ENCODE data around the gene SEMA5A. TPM values are rescaled to one million over a fixed set of nuclear protein-coding genes. Genes with fewer than 3 reads are reported as not detected.

Gene SEMA5A
- total and polyA plus RNA-seq, 2 of the 8 experiments (the other 6 are each of a cell fraction or from before 2014, with no cell fraction given): 5.3 to 8.9 TPM

DNA sequence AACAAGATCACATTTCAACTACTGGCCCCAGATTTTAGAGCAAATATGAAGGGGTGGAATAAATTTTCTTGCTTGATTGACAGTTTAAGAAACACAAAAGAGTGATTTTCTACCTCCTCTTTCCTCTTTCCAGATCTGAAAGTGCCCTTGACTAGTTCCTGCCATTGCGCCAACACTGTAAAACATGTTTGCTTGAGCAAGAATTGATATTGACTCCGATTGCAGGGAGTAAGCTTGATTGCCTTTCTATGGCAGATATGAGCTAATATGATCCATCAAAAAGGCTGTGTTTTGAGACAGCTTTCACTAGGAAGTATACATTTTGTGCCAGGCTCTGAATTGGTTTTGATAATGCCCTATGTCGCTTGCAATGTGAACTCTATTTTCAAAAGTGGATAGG lies 508.8 kb downstream of the SEMA5A start:
- no peaks in the 10 kb centered on the region for H3K79me1 ChIP-seq (ENCODE audit: low read depth, low read length)
- no peaks in the 10 kb centered on the region for H3K23me2 ChIP-seq (ENCODE audit: low read depth, low read length)
- WGBS, 2 experiments (ENCODE audit: extremely low coverage in 1 of 2, insufficient coverage in 1 of 2, insufficient read length in 1 of 2, insufficient replicate concordance in 2 of 2, low coverage in 1 of 2, low lambda C conversion rate in 2 of 2, missing lambda C conversion rate in 1 of 2): 88% methylated on average over 3 of the region's 3 CpGs; no CpG with 5 or more reads in 1 of the 2 experiments
- peaks cover 0 to 7% (median 0%) of the 10 kb centered on the region in 4 experiments; a peak in 3 of 7 replicates for H3K4me1 ChIP-seq (replicated peaks in 1 of 4; ENCODE audit: control insufficient read depth in 3 of 4, insufficient read depth in 4 of 4, low read length in 3 of 4)
- no peak overlapping the region for H2BK12ac ChIP-seq (ENCODE audit: low read depth, low read length)
- no peak overlapping the region for H3K4me3 ChIP-seq (ENCODE audit: extremely low read depth in 1 of 4, insufficient read depth in 2 of 4, low read depth in 3 of 4, low read length in 4 of 4)
- no peak overlapping the region for H3K27ac ChIP-seq (ENCODE audit: low read depth, low read length)
- H3K14ac ChIP-seq (ENCODE audit: insufficient read length): no peak overlapping the region
- H3K9me3 ChIP-seq (ENCODE audit: insufficient read depth in 2 of 2, low read depth in 1 of 2, low read length in 1 of 2): no peaks in the 10 kb centered on the region
- no peak overlapping the region for H4K91ac ChIP-seq (replicated peaks; ENCODE audit: insufficient read length, low read length)
- no peak overlapping the region for H3K56ac ChIP-seq (replicated peaks; ENCODE audit: insufficient read length, low read depth, low read length)
- H4K8ac ChIP-seq (ENCODE audit: extremely low read depth, insufficient read depth, low read length): no peak overlapping the region
- ChIA-PET CTCF (ENCODE audit: partially characterized antibody) (no interaction called here), POLR2A (ENCODE audit: partially characterized antibody) (no interaction called here)
- no peak overlapping the region for H2AFZ ChIP-seq (ENCODE audit: low read length)
- no peak overlapping the region for H2BK20ac ChIP-seq (ENCODE audit: low read length)
- no peak for TF ChIP-seq HDAC6 (IDR thresholded peaks at IDR 0.05; ENCODE audit: low read depth, low read length)
- no peak for TF ChIP-seq SAP30 (IDR thresholded peaks at IDR 0.05; ENCODE audit: insufficient read depth, insufficient replicate concordance, low read length)
- no peak for TF ChIP-seq BRCA1 (IDR thresholded peaks at IDR 0.05; ENCODE audit: low read depth, low read length)
- no peak for TF ChIP-seq NANOG (IDR thresholded peaks at IDR 0.05; ENCODE audit: insufficient read depth, low read depth, low read length, poor library complexity, severe bottlenecking)
- no peaks in the 10 kb centered on the region; a peak in 1 of 7 replicates for H3K27me3 ChIP-seq (replicated peaks in 1 of 4; ENCODE audit: control insufficient read depth in 3 of 4, extremely low read depth in 1 of 4, insufficient read depth in 3 of 4, low read length in 3 of 4)
- no peak overlapping the region for H4K5ac ChIP-seq (ENCODE audit: insufficient read length, low read depth, low read length)
- no peak overlapping the region for H3K4ac ChIP-seq (replicated peaks; ENCODE audit: insufficient read length, low read depth, low read length)
- no peak overlapping the region for H3K23ac ChIP-seq (ENCODE audit: insufficient read length)
- no peak overlapping the region for H2BK5ac ChIP-seq (ENCODE audit: low read depth, low read length)
- H2BK120ac ChIP-seq (replicated peaks; ENCODE audit: low read depth, low read length): no peak overlapping the region
- H4K20me1 ChIP-seq (replicated peaks in 1 of 2; ENCODE audit: control insufficient read depth in 1 of 2, insufficient read depth in 2 of 2, low read length in 2 of 2): no peaks in the 10 kb centered on the region
- no peak for FAIRE-seq
- no peaks in the 10 kb centered on the region for H3K36me3 ChIP-seq (ENCODE audit: control insufficient read depth in 2 of 4, insufficient read depth in 4 of 4, low read length in 3 of 4)
- H2BK15ac ChIP-seq (ENCODE audit: low read length): no peak overlapping the region
- H2AK5ac ChIP-seq (ENCODE audit: low read depth, low read length): no peak overlapping the region
- DNase-seq (ENCODE audit: low read depth in 1 of 2, low spot score in 2 of 2): no peak
- H3K9ac ChIP-seq (replicated peaks in 1 of 4; ENCODE audit: extremely low read depth in 1 of 4, low read depth in 3 of 4, low read length in 3 of 4): no peak overlapping the region
- no peak overlapping the region for H3K18ac ChIP-seq (ENCODE audit: extremely low read depth, low read length)
- no peaks in the 10 kb centered on the region for H3K79me2 ChIP-seq (ENCODE audit: control insufficient read depth in 1 of 2, insufficient read depth in 2 of 2, low read length in 2 of 2)
- H3K4me2 ChIP-seq (ENCODE audit: insufficient read depth in 1 of 2, low read depth in 2 of 2, low read length in 2 of 2): no peak overlapping the region

Data from H1 (cell line).